HG02571 (cell line): Measurements from ENCODE around the gene MAZ.
"Not testable (repeated sequence)": the region's sequence is repeated elsewhere in the genome, so short reads cannot be mapped to it uniquely, and the experiment has no call there.

Source experiments
- ATAC-seq: cut with Tn5 transposase; IDR thresholded peaks from one replicate; pipeline ENCODE4 v1.9.1; 2021; ENCODE audit warnings: mild to moderate bottlenecking, moderate library complexity; ENCODE audit not compliant: unreplicated experiment

MAZ gene

DNA sequence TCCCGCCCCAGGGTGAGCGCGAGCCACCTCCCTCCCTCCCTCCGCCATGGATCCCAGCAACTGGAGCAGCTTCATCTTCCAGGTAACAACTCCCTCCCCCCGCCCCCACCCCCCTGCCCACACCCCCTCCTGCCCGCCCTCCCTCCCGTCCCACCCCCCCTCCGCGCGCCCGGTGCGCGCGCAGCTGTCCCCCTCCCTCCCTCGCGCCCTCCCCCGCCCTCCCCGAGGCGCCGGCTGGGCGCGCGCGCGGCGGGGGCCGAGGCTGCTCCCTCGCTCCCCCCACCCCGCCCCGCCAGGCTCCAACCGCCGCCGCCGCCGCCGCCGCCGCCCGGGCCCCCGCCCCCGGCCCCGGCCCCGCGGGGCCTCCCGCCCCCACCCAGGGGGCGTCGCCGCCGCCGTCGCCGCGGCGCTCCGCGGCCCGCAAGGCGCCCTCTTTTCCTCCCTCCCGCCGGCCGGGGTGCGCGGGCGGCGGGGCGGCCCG lies at the start of gene MAZ:
MAZ (plus strand) TSS at position 431 of the 481 bp plus-strand sequence. CDS start 173 bp downstream, outside the sequence.
- no peak for ATAC-seq

DNA sequence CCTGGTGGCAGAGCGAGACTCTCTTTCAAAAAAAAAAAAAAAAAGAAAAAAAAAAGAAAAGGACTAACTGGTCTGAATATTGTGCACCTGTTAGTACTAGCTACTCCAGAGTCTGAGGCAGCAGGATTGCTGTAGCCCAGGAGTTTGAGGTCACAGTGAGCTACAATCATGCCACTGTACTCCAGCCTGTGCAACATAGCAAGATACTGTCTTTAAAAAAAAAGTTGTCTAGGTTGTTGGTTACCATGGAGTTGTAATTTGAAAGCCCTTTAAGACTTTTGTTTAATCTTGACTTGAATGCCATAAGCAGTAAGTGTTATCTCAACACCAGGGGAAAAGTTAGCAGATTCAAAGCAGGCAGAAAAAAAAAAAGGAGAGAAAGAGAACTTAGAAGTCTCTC lies 49.7 kb upstream of the MAZ start:
- no peak for ATAC-seq

DNA sequence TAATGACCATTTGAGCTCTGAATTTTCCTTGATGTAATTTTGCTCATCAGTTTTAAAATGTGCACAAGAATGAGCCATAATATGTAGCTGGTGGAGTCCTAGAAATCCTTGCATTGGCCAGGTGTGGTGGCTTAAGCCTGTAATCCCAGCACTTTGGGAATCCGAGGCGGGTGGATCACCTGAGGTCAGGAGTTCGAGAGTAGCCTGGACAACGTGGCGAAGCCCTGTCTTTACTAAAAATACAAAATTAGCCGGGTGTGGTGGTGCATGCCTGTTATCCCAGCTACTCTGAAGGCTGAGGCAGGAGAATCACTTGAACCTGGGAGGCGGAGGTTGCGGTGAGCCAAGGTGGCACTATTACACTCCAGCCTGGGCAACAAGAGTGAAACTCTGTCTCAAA lies 49.2 kb upstream of the MAZ start:
- not testable (repeated sequence) for ATAC-seq

DNA sequence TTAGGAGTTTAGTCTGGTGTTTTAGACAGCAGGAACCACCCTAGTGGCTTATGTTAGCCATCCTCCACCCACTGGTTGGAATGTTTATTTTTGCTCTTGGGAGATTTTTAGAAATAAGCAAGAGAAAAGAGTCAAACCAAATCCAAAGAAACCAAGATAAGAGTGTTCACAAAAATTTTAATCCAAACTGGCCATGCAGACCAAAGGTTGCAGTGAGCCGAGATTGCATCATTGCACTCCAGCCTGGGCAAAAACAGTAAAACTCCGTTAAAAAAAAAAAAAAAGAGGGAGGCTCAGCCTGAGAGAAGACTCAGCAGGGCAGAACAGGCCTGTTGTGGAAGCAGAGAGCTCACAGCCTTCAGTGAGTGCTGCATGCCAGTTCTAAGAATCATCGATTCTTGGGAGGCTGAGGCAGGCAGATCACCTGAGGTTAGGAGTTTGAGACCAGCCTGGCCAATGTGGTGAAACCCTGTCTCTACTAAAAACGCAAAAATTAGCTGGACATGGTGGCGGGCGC lies 48.3 kb upstream of the MAZ start:
- no peak for ATAC-seq

DNA sequence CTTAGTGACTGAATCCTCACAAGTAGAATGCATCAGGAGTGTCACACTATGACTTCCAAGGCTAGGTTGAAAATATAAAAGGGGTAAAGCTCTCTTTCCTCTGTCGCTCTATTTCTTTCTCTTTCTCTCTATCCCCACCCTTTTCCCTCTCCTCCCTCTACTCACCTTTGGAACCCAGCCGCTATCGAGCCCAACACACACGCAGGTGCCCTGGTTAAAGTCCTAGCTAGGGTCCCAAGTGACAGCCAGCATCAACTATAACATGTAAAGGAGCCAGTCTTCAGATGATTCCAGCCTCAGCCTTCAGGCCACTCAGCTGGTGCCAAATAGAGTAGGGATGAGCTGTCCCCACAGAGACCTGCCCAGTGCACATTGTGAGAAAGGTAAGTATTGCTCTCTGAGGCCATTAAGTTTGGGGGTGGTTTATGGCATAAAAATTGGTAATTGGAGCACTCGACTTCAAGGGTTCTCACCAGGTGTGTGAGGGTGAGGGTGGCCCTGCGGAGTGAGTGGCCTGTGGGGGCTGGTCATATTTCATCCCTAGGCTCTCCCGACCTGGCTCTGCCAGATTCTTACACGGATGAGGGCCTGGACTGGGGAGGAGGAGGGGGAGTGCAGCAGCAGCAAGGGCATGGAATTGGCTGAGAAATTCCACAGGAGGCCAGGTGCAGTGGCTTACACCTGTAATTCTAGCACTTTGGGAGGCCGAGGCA lies 45.6 kb upstream of the MAZ start:
- no peak for ATAC-seq

DNA sequence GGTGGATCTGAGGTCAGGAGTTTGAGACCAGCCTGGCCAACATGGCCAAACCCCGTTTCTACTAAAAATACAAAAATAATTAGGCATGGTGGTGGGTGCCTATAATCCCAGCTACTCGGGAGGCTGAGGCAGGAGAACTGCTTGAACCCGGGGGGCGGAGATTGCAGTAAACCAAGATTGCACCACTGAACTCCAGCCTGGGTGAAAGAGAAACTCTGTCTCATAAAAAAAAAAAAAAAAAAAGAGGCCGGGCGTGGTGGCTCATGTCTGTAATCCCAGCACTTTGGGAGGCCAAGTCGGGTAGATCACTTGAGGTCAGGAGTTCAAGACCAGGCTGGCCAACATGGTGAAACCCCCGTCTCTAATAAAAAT lies 45.1 kb upstream of the MAZ start:
- ATAC-seq = not testable (repeated sequence)

DNA sequence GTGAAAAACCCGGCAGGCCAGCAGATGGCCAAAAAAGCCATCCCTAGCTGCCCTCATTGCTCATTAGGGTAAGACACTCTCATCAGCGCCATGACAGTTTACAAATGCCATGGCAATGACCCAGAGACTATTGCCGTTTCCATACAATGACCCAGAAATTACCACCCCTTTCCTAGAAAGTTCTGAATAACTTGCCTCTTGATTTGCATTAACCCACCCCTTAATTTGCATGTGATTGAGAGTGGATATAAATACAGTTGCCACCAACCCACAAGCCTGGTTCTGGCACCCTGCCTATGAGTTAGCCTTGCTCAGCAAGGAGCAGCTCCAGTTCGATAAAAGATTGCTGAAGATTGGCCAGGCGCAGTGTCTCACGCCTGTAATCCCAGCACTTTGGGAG lies 44.4 kb upstream of the MAZ start:
- no peak for ATAC-seq

DNA sequence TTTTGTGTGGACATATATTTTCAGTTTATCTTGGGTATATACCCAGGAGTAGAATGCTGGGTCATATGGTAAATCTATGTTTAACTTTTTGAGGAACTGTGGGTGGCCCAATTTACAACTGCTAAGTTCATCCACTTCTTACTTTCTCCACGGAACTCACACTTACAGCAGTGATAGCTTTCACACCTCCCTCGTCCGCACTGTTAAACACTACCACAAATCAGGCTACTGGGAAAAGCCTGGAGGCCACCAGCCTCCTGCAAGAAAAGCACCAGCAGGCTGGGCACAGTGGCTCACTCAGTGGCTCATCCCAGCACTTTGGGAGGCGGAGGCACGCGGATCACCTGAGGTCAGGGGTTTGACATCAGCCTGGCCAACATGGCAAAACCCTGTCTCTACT lies 43.0 kb upstream of the MAZ start:
- no peak for ATAC-seq

DNA sequence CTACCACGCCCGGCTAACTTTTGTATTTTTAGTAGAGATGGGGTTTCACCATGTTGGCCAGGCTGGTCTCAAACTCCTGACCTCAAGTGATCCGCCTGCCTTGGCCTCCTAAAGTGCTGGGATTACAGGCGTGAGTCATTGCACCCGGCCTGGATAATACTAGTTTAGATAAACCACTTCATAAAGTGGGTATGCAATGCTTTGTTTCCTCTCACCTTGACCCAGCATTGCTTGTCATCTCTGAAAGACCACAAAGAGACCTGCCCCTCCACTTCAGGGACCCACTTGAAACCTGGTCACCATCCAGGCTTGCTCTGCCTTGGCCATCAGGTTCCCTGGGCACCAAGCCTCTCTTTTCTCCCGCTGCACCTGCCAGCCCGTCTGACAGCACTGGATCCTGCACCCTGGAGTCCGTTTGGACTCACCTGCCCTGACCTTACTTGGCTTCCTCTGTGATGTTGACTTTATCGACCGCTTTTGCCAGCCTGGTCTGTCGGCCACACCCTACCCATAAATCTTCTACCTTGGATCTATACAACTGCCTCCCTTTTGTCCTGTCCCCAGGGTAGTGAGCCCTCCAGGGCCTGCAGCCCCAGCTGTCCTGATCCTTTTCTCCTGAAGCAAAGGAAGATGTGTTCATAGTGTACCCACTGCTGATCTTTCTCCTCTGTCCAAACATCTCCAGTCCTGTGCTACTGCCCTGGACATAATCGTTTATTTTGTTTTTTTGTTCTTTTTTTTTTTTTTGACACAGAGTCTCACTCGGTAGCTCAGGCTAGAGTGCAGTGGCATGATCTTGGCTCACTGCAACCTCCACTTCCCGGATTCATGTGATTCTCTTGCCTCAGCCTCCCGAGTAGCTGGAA lies 40.9 kb upstream of the MAZ start:
- no peak for ATAC-seq

DNA sequence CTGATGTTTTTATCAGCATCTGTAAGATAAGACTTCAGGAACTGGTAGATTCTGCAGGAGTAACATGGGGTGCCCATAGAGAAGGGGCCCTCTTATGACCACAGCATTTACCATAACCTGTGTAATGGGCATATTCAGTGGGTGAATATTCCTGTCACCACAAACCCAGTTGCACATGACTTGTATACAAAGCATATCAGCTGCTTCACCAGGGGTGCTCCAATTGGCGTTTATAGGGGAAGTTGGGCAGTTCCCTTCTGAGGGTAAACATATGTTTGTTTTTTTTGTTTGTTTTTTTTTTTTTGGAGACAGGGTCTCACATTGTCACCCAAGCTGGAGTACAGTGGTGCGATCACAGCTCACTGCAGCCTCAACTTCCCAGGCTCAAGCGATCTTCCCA lies 39.8 kb upstream of the MAZ start:
- ATAC-seq = no peak

DNA sequence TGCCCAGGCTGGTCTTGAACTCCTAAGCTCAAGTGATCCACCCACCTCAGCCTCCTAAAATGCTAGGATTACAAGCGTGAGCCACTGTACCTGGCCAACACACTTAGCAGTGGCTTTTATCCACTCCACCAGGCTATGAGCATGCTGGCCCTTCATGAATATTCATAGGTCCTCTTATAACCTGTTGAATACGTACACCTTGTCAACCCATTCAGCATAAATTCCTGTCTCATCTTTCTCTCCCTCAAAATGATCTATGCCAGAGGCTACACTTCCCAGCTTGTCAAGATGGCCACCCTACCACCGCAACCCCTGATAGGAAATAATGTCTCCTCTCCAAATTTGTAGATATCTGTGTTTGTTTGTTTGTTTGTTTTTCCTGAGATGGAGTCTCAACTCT lies 39.3 kb upstream of the MAZ start:
- ATAC-seq = no peak

DNA sequence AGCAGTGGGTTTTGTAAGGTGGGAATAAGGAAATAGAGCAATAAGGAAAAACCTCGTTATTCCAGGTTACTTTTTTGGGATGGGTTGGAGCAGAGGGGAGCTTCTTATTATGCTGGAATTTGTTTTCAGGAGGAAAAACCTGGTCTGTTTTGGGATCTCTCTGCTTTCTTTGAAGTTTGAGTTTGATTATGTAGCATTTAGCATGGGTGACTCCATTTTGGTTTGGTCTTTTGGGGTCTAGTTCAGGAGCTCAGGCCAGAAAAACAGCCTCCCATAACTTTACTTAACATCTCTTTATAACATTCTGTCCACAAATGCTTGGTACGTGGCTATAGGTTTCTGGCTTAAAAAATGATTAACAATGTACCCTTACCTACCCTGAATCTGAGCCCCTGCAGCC lies 36.8 kb upstream of the MAZ start:
- no peak for ATAC-seq

DNA sequence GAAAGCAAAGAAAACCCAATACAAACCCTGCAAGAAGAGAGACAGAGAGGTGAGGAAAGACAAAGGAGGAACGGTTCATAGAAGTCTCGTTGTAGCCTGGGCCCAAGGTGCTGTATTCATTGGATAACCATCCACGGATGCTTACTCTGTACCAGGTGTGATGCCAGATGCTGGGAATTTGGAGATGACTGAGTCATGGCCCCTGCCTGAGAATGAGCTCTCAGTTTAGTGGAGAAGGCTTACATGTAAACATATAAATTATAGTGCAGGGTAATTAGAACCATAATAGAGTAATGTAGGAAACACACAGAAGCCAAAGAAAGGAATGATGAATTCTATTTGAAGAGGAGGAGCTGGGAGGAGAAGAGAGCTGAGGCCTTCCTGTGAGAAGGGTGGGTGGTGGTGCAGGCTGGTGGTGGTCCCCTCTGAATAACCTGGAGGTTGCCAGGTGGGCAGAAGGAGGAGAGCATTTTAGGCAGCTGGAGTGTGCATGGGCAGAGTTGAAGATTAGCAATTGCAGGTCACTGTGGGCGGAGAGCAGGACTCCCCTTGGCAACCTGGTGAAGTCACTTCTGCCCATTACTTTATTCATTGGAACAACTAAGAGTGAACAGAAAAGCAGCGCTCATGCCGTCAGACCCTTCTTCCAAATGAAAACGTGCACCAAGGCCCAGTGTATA lies 35.9 kb upstream of the MAZ start:
- no peak for ATAC-seq

DNA sequence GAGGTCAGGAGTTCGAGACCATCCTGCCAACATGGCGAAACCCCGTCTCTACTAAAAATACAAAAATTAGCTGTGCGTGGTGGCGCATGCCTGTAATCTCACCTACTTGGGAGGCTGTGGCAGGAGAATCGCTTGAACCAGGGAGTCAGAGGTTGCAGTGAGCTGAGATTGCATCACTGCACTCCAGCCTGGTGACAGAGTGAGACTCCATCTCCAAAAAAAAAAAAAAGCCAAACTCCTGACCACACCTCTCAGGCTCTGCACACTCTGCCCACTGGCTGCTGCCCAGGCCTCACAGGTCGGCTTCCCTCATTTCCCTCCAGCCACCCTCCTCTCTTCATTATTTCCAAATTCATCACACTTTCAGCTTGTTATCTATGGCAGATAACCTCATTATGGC lies 34.0 kb upstream of the MAZ start:
- ATAC-seq = not testable (repeated sequence)

DNA sequence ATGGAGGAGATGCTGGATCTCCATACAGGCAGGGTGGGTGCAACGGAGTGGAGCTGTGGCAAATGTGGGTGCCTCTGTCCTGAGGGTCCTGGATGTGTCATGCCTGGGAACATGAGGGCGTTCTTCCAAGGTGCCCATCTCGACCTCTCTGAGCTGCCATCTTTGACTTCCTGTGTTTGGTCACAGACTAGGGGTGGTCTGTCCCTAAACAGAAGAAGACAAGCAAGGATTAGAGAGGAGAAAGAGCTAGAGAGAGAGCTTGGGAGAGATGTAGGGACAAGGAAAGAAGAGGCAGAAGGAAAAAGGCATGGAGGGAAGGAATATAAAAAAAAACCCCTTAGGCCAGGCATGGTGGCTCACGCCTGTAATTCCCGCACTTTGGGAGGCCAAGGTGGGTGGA lies 31.6 kb upstream of the MAZ start:
- ATAC-seq = no peak

DNA sequence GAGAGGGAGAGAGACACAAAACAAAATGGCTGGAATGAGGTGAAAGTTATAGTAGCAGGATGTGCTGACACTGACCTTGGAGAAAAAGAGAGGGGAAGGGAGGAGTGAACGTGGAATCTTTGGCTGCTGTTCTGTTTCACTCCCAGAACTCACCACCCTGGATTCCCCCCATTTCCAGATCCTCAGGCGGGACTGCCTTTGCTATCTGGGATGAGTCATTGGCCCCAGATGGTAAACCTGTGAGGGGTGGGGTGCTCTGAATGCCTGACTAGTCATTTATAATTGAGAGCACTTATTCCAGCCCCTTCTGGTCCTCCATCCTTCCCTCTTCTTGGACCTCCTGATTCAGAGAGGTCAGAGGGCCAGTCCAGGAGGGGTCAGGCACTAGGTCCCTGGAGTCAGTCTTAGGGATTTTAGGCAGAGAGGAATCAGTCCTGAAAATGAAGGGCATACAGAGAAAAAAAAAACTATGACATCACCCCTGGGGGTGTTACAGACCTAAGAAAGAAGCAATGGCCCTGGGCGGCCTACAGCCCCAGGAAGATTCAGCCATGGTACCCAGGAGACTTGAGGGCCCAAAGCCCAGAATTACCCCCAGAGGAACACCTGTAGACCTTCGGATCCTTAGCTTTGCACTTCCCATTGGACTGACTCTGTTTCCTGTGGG lies 30.5 kb upstream of the MAZ start:
- no peak for ATAC-seq

DNA sequence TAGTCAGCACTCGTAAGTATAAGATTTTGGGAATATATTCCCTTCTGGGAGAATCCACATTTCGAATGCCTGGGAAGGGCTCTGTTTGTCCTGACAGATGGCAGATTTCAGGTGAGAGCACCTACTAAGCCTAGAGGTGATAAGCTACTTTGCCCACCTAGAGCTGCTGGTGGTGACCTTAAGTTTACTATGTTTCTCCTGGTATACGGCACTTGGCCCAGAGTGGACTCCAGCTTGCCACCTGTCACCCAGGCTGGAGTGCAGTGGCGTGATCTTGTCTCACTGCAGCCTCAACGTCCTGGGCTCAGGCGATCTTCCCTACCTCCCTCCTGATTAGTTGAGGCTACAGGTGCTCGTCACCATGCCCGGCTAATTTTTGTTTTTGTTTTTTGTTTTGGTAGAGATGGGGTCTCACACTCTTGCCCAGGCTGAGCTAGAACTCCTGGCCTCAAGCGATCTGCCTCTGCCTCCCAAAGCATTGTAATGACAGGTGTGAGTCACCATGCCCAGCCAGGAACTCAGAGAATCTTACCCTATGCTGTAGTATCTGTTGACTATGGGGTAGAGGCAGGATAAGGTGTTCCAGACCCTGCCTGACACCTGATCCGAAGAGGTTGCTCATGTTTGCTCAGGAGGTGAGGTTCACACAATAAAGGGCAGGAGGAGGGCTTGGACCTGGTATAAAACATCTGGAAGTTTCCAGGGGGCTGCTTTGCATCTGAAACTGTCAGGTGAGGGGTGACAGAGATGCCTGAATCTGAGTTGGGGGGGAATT lies 28.6 kb upstream of the MAZ start, which contains the start of gene ZG16:
ZG16 (plus strand) TSS at position 681 of the 775 bp plus-strand sequence. CDS start 1,011 bp downstream, outside the sequence.
- no peak for ATAC-seq

DNA sequence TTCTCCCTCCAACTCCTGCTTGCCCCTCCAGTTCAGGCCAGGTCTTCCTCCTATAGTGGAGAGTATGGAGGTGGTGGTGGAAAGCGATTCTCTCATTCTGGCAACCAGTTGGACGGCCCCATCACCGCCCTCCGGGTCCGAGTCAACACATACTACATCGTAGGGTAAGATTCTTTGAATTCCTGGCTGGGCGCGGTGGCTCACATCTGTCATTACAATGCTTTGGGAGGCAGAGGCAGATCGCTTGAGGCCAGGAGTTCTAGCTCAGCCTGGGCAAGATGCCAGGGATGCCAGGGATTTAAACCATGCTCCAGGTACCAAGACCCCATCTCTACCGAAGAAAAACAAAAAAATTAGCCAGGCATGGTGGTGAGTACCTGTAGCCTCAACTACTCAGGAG lies 26.9 kb upstream of the MAZ start:
- ATAC-seq = no peak

DNA sequence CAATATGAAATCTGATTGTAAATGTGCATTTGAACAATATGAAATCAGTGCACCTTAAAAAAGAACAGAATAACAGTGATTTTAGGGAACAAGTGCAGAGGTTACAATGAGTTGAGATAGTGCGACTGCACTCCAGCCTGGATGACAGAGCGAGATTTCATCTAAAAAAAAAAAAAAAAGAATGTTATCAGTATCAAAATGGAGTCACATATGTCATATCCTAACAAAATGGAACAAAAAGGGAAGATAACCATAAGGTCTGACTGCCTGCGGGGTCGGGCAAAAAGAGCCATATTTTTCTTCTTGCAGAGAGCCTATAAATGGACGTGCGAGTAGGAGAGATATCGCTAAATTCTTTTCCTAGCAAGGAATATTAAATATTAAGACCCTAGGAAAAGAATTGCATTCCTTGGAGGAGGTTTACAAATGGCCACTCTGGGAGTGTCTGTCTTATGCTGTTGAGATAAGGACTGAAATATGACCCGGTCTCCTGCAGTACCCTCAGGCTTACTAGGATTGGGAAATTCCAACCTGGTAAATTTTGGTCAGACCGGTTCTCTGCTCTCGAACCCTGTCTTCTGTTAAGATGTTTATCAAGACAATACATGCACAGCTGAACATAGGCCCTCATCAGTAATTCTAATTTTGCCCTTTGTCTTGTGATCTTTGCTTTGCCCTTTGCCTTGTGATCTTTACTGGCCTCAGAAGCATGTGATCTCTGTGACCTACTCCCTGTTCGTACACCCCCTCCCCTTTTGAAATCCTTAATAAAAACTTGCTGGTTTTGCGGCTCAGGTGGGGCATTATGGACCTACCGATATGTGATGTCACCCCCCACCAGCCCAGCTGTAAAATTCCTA lies 23.0 kb upstream of the MAZ start:
- not testable (repeated sequence) for ATAC-seq
